GM13976 (cell line): ENCODE measurements around the gene LRP1B.
"Not testable (repeated sequence)": the region's sequence is repeated elsewhere in the genome, so short reads cannot be mapped to it uniquely, and the experiment has no call there.

ENCODE experiments used
- DNase-seq: peaks from one replicate; pipeline ENCODE4 v3.0.0; 2012; ENCODE audit warnings: low spot score
- in situ Hi-C: fragments of 300-500 bp; cut with MboI; formaldehyde crosslinking; loops from one replicate; pipeline ENCODE4 v1.12.0; 2022; ENCODE audit warnings: low sequenced_read_pairs, mixed read lengths, inconsistent platforms; ENCODE audit not compliant: unreplicated experiment
- TF ChIP-seq, protein P1 (sequence below): IDR thresholded peaks from 2 replicates; pipeline ENCODE4 v1.5.1; 2012; ENCODE audit warnings: borderline replicate concordance, mild to moderate bottlenecking; ENCODE audit not compliant: insufficient read depth; ENCODE audit errors: extremely low read depth, missing control alignments, control extremely low read depth

LRP1B gene

GRCh38 chr2:141200191-141200590 is 930.6 kb downstream of the LRP1B start:
- TF ChIP-seq, protein P1, sequence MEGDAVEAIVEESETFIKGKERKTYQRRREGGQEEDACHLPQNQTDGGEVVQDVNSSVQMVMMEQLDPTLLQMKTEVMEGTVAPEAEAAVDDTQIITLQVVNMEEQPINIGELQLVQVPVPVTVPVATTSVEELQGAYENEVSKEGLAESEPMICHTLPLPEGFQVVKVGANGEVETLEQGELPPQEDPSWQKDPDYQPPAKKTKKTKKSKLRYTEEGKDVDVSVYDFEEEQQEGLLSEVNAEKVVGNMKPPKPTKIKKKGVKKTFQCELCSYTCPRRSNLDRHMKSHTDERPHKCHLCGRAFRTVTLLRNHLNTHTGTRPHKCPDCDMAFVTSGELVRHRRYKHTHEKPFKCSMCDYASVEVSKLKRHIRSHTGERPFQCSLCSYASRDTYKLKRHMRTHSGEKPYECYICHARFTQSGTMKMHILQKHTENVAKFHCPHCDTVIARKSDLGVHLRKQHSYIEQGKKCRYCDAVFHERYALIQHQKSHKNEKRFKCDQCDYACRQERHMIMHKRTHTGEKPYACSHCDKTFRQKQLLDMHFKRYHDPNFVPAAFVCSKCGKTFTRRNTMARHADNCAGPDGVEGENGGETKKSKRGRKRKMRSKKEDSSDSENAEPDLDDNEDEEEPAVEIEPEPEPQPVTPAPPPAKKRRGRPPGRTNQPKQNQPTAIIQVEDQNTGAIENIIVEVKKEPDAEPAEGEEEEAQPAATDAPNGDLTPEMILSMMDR, result no peak
- in situ Hi-C loops, result no loop called here
- no peak for DNase-seq

GRCh38 chr2:141199711-141200110 is 931.1 kb downstream of the LRP1B start:
- in situ Hi-C loops, result no loop called here
- no peak for DNase-seq
- TF ChIP-seq, protein P1, result no peak

GRCh38 chr2:141195087-141195486 is 935.7 kb downstream of the LRP1B start:
- in situ Hi-C loops, result no loop called here

GRCh38 chr2:141187075-141187439 is 943.8 kb downstream of the LRP1B start:
- in situ Hi-C loops, result no loop called here
- TF ChIP-seq, protein P1, result no peak
- no peak for DNase-seq

More at GRCh38 chr2:141195087-141195486, 935.7 kb downstream of the LRP1B start:
- TF ChIP-seq, protein P1, result no peak
- no peak for DNase-seq

- DNase-seq, result no peak
- TF ChIP-seq, protein P1, result no peak
- in situ Hi-C loops, result no loop called here
These were observed 944.3 kb downstream of the LRP1B start for GRCh38 chr2:141186413-141187074.

DNA sequence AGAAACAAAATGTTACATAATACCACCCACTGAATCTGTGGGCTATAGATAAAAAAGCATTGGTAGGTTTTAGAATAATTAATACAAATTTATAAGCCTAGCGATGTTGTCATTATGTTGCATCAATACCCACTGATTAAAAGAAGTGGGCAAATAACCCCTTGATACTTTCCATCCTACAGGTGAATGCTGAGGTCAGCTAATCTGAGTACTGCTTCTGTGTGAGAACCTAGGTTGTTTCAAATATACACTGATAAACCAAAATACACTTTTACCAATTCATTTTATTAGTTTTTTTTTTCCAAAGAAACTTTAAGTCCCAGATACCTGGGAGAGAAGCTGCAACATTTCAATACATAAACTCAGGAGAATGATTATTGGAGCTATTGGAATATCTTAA is 948.6 kb downstream of the LRP1B start:
- in situ Hi-C loops, result no loop called here
- DNase-seq, result no peak
- TF ChIP-seq, protein P1, result no peak

GRCh38 chr2:141169117-141169516 is 961.7 kb downstream of the LRP1B start:
- DNase-seq, in situ Hi-C loops: not testable (repeated sequence)
